ENCODE results near the gene SLC5A8. TPM values are rescaled to one million over a fixed set of nuclear protein-coding genes. Genes with fewer than 3 reads are reported as not detected.

The SLC5A8 gene
- polyA plus RNA-seq, 3 donors, result not detected

- H3K36me3 ChIP-seq (replicated peaks in 1 of 2; ENCODE audit: control insufficient read depth in 1 of 2, insufficient read depth in 2 of 2, low read length in 2 of 2), result no peaks in the 10 kb centered on the region
- Mint-ChIP-seq H3K4me3 (no peak overlapping the region), H3K9me3 (peaks cover 0 to 14% (median 6%) of the 10 kb centered on the region in 7 donors), H3K27ac (no peak overlapping the region), H3K36me3 (no peaks in the 10 kb centered on the region), H3K4me1 (no peaks in the 10 kb centered on the region), H3K27me3 (ENCODE audit: low read depth in 3 of 3) (peaks cover 0 to 7% (median 0%) of the 10 kb centered on the region in 3 donors)
- intact Hi-C loops (cut with micrococcal nuclease), result no loop called here
- H3K27ac ChIP-seq (ENCODE audit: low read depth in 1 of 2, low read length in 2 of 2), result no peak overlapping the region
- no peaks in the 10 kb centered on the region for H3K79me2 ChIP-seq (ENCODE audit: insufficient read depth, low read length)
- H3K4me1 ChIP-seq (ENCODE audit: control insufficient read depth in 1 of 2, insufficient read depth in 2 of 2, low read length in 2 of 2), result no peaks in the 10 kb centered on the region
- no CpG with 5 or more reads among the region's 2 CpGs for WGBS (ENCODE audit: insufficient coverage)
- no peak overlapping the region for H3K9ac ChIP-seq (ENCODE audit: insufficient read depth, low read length, poor library complexity, severe bottlenecking)
- TF ChIP-seq CTCF (IDR thresholded peaks at IDR 0.05), result no peak
- DNase-seq, result no peak
- peaks cover 0 to 16% of the 10 kb centered on the region in 2 donors for H3K9me3 ChIP-seq (replicated peaks in 1 of 2; ENCODE audit: control insufficient read depth in 1 of 2, insufficient read depth in 1 of 2, low read length in 2 of 2)
- H3K27me3 ChIP-seq (ENCODE audit: control insufficient read depth in 2 of 2, insufficient read depth in 2 of 2, low read length in 2 of 2), result no peaks in the 10 kb centered on the region
- H2AFZ ChIP-seq (ENCODE audit: insufficient read depth, low read depth, low read length, poor library complexity, severe bottlenecking), result no peak overlapping the region
- H4K20me1 ChIP-seq (ENCODE audit: insufficient read depth, low read length), result no peaks in the 10 kb centered on the region
- no peak overlapping the region for H3K4me2 ChIP-seq (replicated peaks; ENCODE audit: extremely low read depth, low read length, poor library complexity, severe bottlenecking)
- H3K4me3 ChIP-seq (replicated peaks in 1 of 3; ENCODE audit: low read depth in 2 of 3, low read length in 3 of 3), result no peak overlapping the region
These were observed 33.0 kb upstream of the SLC5A8 start for GRCh38 chr12:101243074-101243473.

GRCh38 chr12:101238800-101239329, 28.8 kb upstream of the SLC5A8 start:
- H3K27ac Mint-ChIP-seq, result no peak overlapping the region
- H3K4me3 Mint-ChIP-seq, result no peak overlapping the region
- Histone ChIP-seq H3K4me1 (ENCODE audit: control insufficient read depth in 1 of 2, insufficient read depth in 2 of 2, low read length in 2 of 2) (no peaks in the 10 kb centered on the region), H3K27me3 (ENCODE audit: control insufficient read depth in 2 of 2, insufficient read depth in 2 of 2, low read length in 2 of 2) (no peaks in the 10 kb centered on the region), H3K79me2 (ENCODE audit: insufficient read depth, low read length) (no peaks in the 10 kb centered on the region), H3K27ac (ENCODE audit: low read depth in 1 of 2, low read length in 2 of 2) (no peak overlapping the region), H3K4me3 (replicated peaks in 1 of 3; ENCODE audit: low read depth in 2 of 3, low read length in 3 of 3) (no peak overlapping the region), H4K20me1 (ENCODE audit: insufficient read depth, low read length) (no peaks in the 10 kb centered on the region), H3K36me3 (replicated peaks in 1 of 2; ENCODE audit: control insufficient read depth in 1 of 2, insufficient read depth in 2 of 2, low read length in 2 of 2) (no peaks in the 10 kb centered on the region), H3K9ac (ENCODE audit: insufficient read depth, low read length, poor library complexity, severe bottlenecking) (no peak overlapping the region), H2AFZ (ENCODE audit: insufficient read depth, low read depth, low read length, poor library complexity, severe bottlenecking) (no peak overlapping the region), H3K4me2 (replicated peaks; ENCODE audit: extremely low read depth, low read length, poor library complexity, severe bottlenecking) (no peak overlapping the region), H3K9me3 (replicated peaks in 1 of 2; ENCODE audit: control insufficient read depth in 1 of 2, insufficient read depth in 1 of 2, low read length in 2 of 2) (peaks cover 0 to 16% of the 10 kb centered on the region in 2 donors)
- H3K4me1 Mint-ChIP-seq, result no peaks in the 10 kb centered on the region
- no peak for TF ChIP-seq CTCF (IDR thresholded peaks at IDR 0.05)
- no peak for DNase-seq
- no peaks in the 10 kb centered on the region for H3K36me3 Mint-ChIP-seq
- peaks cover 0 to 14% (median 7%) of the 10 kb centered on the region in 7 donors for H3K9me3 Mint-ChIP-seq
- peaks cover 0 to 3% (median 2%) of the 10 kb centered on the region in 3 donors for H3K27me3 Mint-ChIP-seq (ENCODE audit: low read depth in 3 of 3)
- 87% methylated on average over 6 of the region's 6 CpGs for WGBS (ENCODE audit: insufficient coverage)
- intact Hi-C loops (cut with micrococcal nuclease), result no loop called here

All from CD14-positive monocyte (primary cell).